Vein endothelial cell (primary cell): Measurements from ENCODE around the gene STK33. TPM values are rescaled to one million over a fixed set of nuclear protein-coding genes. Genes with fewer than 3 reads are reported as not detected.

Experiments used
- small RNA-seq: library from RNA; depleted of rRNA; stranded (forward); fragments of <200 nt; gene quantifications from one replicate; pipeline ENCODE3, GENCODE V24; 2012
- total RNA-seq: library from RNA; depleted of rRNA; stranded (reverse); fragments of >200 nt; gene quantifications from 2 replicates; pipeline ENCODE4 v1.2.3, GENCODE V29; 2012

Gene STK33
- 0.98 and 1.3 TPM in 2 replicates for total RNA-seq

DNA sequence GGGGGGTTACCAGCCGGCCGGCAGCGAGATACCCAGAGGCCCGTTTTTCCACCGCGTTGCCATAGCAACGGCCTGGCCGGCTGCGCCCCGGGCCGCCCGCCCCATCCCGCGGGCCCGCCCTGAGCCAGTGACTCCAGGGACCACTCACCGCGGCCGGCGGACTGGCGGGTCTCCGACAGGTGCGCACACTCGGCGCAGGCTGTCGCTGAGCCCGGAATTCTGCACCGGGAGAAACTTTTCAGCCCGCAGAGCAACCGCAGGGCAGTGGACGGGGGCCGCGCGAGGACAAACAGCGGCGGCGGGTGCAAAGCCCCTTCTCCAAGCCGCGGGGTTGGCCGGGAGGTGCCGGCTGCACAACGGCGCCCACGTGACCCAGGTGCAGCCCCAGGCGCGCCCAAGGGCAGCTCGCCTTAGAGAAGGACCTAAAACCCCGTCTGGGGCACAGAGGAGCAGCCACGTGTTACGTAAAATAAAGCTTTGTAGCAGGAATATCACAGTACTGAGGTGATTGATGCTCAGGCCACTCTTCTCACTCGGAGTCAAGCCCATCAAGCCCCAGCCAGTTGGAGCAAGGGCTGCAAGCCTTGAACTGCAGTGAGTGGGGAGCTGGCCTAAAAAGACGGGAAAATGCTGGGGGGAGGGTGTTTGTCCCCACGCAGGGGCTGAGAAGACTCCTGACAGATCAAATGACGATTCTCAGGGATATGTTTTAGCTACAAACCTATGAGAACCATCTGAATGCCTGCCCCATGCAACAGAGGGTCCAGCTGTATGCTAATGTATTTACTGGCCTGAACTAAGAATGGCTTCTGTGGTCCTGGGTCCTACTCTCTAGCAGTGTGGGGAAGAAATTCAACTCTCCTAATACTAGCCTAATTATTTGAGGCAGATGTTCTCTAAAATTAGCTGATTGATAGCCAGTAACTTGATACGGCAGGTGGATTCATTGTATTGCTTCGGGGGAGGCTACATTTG is at the start of gene STK33:
Gene STK33, minus strand, starts transcription at position 294 of the 975 bp plus-strand sequence. CDS start 119,323 bp downstream, outside the sequence.

Small RNA genes lying within 50 kb of the gene (small RNA-seq; reads per million reads assigned to genes)
- gene RF00601 = 0.11 reads per million

Other genes starting within 250 kb of the STK33 start
- 5.6 and 5.7 TPM in 2 replicates for gene TRIM66, start 88.4 kb upstream of the STK33 start, total RNA-seq
- 651 and 1,142 TPM in 2 replicates for gene RPL27A, start 88.6 kb upstream of the STK33 start, total RNA-seq